GM19043 (cell line): ENCODE measurements around the gene SKIDA1.
A peak's percentile ranks its signal among the peaks of the same experiment; 100 is the strongest.

ENCODE experiments used
- ATAC-seq: cut with Tn5 transposase; IDR thresholded peaks from one replicate; pipeline ENCODE4 v1.9.1; 2021; ENCODE audit warnings: low read depth; ENCODE audit not compliant: unreplicated experiment

Gene SKIDA1

DNA sequence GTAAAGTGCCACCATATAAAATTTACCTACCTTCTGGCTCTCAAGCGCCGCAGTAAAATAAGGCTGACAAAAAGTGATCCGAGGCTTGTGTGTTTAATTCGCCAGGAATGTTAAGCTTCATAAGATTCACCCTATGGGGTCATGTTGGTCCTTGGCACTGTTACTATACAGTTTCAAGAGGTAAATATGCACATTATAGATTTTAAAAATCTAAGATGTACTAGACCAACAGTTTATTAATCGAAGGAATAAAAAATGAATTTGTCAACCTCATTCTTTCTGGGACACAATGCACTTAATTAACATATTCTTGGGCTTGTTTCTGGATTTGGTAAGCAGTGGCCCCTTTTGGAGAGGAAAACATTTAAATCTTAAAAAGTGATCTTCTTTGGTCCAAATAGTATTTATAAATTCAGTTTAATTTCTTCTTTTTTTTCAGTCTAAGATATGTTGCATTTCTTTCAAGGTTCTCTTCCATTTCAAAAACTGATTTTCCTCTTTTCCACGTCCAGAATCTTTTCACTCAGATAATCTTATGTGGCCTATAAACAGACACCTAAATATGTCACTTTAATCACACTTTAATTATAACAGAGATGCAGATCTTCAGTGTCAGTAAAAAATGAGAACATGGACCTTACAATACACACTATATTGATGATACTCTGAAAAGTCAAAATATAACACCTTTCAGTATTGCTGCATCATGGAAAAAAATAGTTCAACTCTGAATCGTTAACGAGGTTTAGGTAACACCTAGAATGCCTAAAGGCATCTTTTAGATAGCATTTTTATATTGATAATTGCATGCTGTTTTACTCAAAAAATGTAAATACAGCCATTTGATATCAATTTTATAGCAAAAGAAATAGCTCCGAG, 3.8 kb upstream of the SKIDA1 start:
- no peak for ATAC-seq

DNA sequence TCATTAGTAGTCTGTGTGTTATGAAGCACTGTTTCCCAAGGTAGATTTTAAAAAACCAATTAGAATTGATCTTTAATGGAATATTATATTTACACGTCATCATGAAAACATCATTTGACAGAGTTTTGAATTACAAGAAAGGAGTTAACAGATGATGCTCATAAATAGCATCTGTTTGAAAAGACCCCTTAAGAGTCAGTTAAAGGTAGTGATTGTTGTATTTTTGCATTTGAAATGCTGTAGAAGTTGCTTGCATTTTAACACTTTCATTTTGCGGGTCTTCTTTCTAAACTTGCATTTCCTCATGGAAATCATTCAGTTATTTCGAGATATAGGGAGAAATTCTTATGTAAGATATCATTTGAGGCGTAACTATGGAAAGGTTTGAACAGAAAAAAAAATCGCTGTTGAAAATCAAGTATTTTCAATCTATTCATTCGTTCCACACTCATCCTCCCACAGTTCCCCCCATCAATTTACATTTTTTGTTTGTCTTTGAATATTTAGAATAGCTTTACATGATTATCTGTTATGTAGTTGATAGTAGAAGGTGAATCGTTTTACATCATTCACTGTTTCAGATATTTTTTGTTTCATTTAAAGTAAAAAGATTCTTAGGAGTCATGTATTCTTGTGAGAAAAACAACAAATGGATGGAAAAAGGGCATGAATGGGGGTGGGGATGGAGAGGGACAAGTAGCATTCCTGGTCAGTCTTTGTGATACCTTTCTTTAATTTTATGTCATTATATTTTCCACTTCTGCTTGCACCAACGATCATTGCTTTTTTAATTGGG, 3.0 kb upstream of the SKIDA1 start:
- no peak for ATAC-seq

DNA sequence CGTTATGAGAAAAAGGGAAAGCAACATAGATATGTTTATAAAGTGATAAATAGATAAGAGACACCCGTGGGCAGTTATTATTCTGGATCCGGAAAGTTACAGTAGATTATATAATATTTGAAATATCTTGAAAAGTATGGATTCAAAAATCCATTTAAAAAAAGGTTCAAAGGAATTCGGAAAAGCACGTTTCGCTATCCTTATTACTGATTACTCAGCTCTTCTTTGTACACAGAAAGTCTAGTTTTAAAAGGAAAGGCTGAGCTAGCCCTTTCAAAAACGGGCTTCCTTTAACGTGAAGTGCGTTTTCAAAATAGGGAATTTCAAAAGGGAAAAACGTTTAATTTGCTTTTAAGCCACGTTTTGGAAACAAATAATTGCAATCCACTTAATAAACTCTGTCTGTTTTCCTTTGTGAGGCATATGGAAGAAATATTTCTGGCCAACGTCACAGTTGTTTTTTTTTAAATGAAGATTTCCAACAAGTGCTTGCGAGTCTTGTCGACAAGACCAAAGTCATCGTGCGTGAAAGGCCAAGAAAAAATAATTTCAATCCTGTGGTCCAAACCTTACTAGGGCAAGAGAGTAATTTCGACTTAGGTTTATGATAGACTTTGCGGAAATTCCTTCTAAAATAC, 2.2 kb upstream of the SKIDA1 start:
- ATAC-seq: no peak

DNA sequence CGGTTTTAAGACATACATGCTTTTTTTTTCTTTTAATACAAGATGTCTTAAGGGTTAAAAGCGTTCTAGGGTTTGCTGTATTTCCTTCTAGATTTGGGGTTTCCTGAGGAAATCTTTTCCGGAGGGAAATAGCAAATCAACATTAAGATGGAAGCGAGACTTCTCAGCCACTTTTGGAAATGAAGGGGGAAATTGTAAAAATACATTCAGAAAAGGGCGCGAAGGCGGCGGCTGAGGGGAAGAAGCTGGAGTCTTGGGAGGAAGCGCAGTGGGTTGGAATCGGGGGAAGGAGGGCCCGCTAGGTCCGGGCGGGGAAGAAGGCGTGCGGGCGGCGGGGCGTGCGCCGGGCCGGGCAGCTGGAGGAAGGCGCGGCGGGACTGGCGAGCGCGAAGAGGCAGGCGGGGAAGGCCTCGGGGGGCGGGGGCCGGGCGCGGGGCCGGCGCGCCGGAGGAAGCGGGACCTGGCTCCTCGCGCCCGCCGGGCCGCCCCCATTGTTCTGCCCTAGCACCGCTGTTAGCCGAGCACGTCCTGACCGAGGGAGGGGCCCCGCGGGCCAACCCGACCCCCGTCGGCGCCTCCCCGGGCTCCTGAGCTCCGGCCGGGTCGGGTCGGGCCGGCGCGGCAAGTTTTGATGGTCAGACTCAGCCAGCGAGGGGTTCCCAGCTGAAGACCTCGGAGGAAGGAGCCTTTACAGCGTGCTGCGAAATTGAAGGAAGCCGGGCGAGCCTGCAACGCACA, 1.5 kb upstream of the SKIDA1 start:
- ATAC-seq: no peak

DNA sequence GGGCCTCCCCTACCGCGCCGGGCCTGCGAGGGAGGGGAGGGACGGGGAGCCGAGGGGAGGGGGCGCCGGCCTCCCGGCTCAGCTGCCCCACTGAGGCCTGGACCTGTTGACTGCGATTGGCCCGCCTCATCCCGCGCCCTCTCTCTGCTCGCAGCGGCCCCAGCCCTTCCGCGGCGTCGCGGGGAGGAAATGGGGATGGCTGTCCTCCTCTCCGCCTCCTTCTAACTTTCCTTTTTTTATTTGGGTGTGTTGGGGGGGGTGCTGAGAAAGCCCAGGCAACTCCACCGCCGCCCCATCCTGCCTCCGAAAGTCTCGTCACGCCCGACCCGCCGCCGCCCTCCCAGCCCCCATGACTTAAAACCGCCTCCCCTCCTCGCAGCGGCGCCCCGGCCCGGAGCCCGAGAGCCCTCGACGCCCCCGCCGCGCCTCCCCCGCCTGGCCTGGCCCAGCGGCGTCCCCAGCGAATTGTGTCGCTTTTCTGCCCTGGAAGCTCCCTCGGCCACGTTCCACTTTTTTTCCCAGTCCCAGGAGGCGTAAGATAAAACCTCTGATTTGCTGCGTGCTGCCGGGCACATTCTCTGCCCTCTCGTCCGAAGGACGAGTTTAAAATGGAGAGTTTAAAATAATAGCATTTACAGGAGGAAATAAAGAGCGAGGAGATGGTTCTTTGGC, 842 bp upstream of the SKIDA1 start:
- peak; percentile 16 for ATAC-seq

DNA sequence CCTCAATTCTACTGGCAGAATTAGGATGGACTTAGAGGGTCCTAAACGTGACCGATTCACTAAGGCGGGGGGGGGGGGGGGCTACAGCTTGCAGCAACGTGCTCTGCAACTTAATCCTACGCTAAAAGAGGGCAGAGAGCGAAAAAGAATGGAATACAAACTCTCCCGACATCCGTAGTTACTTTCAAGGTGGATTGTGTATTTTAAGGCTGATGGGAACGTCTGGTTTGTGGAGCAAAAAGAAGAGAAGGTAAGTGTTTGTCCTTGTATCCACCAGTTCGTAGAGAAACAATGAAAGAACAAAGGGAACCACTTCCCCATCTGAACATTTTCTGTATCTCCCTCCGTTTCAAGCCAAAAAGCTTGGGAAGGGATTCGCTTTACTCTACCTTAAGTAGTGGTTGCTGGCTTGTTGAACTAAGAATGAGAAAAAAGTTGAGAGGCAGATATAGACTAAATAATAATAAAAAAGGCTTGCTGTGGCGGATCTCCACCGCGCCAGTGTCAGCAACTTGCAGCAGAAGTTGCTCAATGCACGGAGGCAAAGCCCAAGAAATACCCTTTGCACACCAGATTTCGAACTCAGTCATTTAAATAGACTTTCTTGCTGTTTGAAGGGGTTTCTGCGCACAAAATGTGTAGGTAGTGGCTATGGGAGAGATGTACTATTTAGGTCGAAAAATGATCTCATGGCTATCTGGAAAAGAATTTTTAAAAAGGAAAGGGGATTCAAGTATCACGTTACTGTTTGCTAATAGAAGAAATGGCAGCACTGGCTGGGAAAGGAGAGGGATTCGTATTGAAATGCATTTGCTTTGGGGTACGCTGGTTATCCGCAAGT, 736 bp downstream of the SKIDA1 start:
- no peak for ATAC-seq

DNA sequence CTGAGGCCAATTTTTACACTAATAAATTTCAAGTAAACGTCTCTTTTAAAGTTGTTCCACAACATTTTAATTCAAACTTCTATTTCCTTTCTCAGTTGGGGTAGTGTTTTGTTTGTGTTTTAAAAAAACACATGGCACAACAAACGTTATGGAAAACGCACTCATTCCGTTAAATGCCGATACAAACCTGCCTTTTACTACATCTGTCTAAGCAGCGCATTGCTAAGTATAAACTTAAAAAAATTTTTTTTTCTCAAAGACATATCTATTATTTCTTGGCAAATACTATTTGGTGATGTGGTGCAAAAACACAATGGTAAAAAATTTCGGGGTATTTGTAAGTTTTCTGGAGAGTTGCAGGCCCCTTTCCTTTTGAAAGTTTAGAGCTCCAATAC, 1.4 kb downstream of the SKIDA1 start:
- ATAC-seq: no peak

DNA sequence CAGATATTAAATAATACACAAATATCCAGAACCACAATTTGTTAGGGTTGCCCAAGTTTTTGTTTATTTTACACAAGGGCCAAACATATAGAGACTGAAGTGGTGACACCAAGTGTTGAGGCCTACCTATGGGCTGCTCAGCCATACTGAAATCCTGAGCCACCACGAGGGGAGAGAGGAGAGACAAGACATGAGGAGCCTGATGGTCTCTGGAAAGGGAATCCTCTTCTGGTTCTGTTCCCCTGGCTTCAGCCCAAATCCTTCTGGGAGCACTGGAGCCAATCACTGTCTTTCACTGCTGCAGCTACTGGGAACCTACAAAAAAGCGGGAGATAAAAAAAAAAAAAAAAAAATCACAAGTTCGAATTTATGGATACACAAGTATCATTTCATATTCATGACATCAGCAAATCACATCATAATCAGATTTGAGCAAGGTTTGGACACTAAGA, 1.9 kb downstream of the SKIDA1 start:
- no peak for ATAC-seq

DNA sequence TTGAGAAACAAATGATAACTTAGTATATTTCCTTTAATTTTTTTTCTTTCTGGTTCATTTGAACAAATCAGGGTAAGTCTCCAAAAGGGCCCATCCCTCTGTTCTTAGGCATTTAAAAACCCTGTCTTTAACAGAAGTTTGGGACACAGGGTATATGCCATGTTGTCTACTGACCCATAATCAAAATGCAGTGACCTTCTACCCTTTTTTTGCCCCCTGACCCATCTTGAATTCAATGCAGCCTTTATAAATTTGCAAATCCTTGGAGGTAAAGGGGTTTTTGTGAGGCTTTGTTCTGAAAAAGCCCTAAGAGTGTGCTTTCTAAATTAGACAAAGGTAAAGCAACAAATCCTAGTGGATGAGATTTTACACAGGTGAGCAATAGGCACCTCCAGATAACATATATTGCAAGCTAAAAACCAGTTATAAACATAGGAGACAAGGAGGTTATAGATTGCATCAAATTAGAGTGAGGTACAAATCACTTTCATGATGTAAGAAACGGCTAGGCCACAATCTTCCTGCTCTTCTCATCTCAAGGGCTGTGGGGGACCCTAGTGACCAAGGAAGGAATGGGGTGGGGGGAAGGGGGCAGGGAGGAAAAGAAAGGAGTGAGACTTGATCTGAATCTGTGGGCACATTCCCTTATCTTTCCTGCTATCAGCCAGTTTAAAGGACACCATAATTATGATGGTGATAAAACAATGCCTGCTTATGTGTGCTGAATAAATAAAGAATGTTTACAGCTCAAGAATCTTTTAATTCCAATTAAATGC, 2.7 kb downstream of the SKIDA1 start:
- ATAC-seq: no peak

DNA sequence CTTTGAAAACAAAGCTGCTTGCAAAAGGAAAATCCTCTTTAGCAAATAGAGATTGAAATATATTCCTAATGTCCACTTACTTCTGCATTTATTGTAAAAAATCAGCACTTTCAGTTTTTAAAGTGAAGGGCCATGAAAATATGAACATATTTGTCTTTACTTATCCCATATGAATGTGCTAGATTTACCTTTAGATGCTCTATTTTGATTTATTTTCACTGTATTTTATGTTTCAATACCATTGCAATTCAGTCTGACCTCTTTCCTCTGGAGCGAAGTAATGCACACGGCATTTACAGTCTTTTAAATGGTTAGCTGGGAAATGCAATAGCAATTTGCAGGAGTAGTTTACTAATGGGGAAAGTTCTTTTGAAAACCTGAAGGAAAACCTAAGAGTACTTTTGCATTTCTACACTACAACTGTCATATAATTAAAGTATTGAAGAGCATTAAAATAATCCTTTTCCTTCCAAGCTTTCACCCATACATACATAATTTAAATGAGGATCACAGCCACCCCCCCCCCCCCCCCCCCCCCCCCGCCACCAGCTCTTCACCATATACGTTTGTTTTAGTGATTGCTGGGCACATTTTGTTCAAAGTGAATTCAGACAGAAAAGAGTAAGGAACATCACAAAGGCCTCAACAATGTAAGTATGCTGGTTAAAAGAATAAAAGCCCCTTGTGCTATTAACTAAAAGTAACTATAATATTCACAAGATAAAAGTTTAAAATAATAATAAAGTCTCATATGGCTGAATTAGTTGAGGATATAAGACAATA, 3.5 kb downstream of the SKIDA1 start:
- no peak for ATAC-seq

DNA sequence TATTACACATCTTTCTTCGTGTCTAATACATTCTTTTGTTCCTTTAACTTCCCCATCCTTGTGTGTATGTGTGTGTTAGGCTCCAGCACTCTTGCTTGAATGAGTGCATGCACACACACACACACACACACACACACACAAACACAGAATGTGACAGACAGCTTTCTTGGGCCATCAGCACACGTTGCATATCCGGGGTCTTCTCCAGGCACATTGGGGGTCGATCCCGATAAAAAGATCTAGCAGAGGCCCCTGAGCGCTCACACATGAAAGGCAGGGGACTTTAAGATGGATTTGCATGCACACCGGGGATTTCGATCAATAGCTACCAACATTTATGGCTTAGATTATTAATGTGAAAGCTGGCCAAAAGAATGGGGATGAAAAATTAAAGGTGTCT, 4.5 kb downstream of the SKIDA1 start:
- ATAC-seq: no peak

DNA sequence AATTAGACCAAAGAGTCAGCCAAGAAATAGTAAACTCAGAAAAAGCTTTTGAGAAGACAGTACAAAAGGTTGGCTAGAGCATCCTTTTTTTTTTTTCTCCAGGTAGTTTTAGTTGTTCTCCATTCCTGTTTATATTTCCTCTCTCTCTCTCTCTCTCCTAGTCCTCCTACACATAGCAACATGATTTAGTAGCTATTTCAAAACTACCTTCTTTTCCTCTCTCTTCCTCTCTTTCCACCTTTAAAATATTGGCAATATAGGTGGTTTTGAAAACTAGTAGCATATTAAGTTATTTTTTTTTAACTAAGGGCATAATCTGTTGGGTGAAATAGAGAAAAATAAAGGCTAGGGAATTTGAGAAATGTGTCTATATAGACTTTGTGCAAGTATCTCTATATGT, 5.0 kb downstream of the SKIDA1 start:
- ATAC-seq: no peak

DNA sequence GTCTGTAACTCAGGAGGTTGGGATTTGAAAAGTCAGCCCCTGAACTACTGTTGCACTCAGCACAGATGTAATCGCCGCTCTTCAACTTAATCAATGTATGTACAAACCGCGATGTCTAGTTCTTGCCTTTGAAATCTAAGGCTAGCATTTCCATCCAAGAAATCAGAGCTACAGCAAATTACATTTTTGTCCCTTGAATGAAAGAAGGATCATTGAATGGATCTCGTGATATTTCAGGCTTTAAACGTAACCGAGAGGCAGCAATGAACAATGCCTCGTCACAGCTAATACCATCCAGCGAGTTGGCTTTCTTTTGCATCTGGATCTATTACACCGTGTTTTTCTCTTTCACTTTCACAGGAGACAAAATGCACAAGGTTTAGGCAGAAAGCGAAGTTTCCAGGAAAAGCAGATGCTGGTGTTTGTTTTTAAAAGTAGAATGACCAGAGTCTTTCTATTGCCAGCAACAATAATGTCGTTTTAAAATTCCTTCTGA, 5.5 kb downstream of the SKIDA1 start:
- no peak for ATAC-seq

DNA sequence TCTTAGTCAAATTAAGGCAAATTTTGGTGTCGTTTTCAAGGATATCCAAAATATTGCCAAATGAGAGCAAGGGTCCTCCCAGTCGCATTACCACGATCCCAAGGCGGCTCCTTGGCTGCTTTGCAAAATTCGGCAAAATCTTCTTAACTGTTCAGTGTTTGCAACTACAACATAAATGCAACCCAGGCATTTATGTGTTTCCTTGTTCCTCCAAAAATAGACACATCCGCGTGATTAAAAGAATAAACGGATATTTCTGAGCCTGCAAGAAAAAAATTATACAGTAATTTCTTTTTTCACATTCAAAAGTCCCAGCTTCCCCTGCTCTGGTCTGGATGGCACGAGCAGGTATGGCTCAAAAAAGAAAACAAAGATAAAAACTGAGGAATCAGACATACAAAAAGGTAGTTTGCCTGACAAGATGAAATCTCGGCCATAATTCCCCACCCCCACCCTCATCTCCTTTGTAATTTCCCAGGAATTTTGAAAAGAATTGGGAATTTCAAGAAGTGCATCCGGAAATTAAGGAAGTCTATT, 6.0 kb downstream of the SKIDA1 start:
- ATAC-seq: no peak

DNA sequence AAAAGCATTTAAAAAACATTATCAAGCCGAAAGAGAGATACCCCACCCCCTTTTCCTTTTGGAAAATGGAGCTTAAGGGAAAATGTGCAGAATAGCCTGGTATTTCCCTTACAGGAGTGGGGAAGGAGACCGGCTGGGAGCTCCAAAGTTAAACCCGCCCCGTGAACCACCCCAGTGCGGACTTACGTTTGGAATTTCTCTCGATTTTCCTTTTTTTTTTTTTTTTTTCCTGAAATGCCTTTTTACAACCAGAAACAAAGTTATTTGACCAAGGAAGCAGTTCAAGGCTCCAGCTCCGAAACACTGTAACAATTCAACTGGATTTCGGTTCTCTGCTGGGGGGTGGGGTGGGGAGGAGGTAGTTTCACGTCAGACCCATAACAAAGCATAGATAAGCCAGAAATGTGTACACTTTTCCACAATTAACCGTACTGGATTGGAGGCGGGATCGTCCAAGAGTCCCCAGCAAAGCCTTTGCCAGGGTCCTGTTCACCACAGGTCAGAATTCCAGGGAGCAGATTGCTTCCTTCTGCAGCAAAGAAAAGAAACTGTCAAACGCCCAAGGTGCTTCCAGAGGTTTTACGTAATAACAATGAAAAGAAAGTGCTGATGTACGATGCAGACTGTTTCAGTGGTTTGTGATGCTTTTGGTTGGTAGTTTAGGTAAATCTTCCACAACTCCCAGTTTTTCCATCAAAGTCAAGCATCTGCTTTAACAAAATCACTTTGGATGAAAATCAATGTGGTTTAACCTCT, 6.7 kb downstream of the SKIDA1 start:
- no peak for ATAC-seq

DNA sequence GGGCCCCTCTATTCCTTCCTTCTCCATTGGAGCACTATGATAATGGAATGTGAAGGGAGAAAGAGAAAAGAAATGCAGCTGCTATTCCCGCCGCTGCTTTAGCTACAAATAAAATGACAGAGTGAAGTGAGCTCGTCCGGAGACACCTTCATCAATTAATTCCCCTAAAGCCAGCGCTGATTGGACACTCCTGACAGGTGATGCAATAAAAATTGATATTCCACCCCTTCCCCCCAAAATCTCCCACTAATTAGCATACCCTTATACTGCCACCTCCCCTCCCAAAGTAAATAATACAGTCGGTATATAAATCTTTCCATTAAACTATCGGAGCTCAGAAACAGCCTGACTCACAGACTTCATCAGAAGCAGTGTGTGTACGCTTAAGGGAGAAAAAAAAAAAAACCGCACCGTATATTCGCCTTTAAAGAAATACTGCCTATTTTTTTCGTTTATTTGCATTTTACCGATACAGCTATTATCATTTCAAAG, 7.3 kb downstream of the SKIDA1 start:
- no peak for ATAC-seq
